HG02870 (cell line): ENCODE measurements around the gene TPP1.
A peak's percentile ranks its signal among the peaks of the same experiment; 100 is the strongest.

Experiments used
- ATAC-seq: cut with Tn5 transposase; IDR thresholded peaks from one replicate; pipeline ENCODE4 v1.9.1; 2021; ENCODE audit warnings: mild to moderate bottlenecking, moderate library complexity; ENCODE audit not compliant: unreplicated experiment

Gene TPP1

GRCh38 chr11:6619004-6619745 is at the start of gene TPP1:
Gene TPP1 (minus strand): TSS chr11:6619422. CDS start chr11:6619400, 22 bp downstream.
- peak; percentile 98 for ATAC-seq

GRCh38 chr11:6667733-6668374 is 48.6 kb upstream of the TPP1 start:
- no peak for ATAC-seq

- no peak for ATAC-seq
These were observed 47.3 kb upstream of the TPP1 start for GRCh38 chr11:6666302-6667183.

GRCh38 chr11:6664551-6664950 is 45.3 kb upstream of the TPP1 start:
- ATAC-seq, result no peak

- ATAC-seq, result no peak
These were observed 44.7 kb upstream of the TPP1 start for GRCh38 chr11:6663794-6664469.

GRCh38 chr11:6660712-6661111 is 41.5 kb upstream of the TPP1 start:
- ATAC-seq, result no peak

DNA sequence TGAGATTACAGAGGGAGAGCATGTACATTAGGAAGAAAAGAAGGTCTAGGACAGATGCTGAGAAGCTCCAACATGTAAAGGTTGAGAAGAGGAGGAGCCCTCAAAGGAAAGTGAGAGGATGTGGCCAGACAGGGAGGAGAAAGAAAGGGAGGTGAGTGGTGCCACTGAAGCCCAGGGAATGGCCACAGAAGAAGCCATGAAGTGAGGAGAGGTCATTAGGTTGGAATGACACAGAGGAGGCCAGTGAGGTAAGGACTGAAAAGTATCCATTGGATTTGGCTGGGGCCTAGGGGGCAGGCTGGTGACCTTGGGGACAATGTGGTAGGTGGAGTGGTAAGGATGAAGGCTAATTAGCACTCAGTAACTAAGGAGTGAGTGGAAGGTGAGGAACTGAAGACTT is 39.4 kb upstream of the TPP1 start:
- ATAC-seq, result no peak

DNA sequence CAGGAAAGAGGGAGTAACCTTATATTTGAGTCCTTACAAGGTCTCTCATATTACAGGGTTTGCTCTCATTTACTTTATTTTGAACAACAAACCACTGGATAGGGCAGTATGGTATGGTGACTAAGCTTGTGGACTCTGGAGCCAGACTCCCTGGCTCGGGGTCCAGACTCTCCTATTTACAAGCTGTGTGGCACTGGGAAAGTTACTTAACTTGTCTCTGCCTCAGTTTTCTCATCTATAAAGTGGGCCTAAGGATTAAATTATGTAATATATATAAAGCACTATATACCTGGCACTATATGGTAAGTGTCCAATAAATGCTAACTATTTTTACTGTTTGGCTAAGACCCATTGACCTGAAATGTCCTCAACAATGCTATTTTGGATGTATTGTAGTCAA is 38.1 kb upstream of the TPP1 start:
- ATAC-seq, result no peak

DNA sequence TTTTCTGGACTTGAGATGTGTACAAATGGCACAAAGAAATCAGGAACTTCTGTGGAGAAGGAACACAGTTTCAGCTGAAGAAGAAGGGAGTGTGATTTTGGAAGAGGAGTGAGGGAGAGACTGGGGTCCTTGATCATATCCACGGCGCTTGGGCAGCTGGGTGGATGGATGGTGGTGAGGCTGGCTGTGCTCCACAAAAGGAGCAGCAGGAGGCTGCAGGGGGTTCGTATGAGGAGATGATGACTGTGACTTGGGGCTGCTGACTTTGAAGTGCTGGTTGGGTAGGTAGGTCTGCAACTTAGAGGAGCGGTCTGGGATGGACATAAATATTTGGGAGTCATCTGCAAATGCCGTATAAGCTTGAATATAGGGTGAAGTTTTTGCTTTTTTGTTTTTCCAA is 37.7 kb upstream of the TPP1 start:
- no peak for ATAC-seq

- no peak for ATAC-seq
These were observed 37.3 kb upstream of the TPP1 start for GRCh38 chr11:6656584-6656915.

- ATAC-seq, result no peak
These were observed 36.8 kb upstream of the TPP1 start, which contains the start of gene DCHS1 for GRCh38 chr11:6655790-6656583. Gene DCHS1 (minus strand): TSS chr11:6655809. CDS start chr11:6641613, 14,196 bp downstream.

- no peak for ATAC-seq
These were observed 36.0 kb upstream of the TPP1 start for GRCh38 chr11:6655020-6655789.

GRCh38 chr11:6654281-6655019 is 35.2 kb upstream of the TPP1 start:
- ATAC-seq, result no peak

- ATAC-seq, result no peak
These were observed 34.4 kb upstream of the TPP1 start for GRCh38 chr11:6653656-6654055.

- no peak for ATAC-seq
These were observed 33.9 kb upstream of the TPP1 start for GRCh38 chr11:6653097-6653496.

- ATAC-seq, result no peak
These were observed 33.0 kb upstream of the TPP1 start for GRCh38 chr11:6652182-6652581.

GRCh38 chr11:6650980-6651379 is 31.8 kb upstream of the TPP1 start:
- no peak for ATAC-seq

DNA sequence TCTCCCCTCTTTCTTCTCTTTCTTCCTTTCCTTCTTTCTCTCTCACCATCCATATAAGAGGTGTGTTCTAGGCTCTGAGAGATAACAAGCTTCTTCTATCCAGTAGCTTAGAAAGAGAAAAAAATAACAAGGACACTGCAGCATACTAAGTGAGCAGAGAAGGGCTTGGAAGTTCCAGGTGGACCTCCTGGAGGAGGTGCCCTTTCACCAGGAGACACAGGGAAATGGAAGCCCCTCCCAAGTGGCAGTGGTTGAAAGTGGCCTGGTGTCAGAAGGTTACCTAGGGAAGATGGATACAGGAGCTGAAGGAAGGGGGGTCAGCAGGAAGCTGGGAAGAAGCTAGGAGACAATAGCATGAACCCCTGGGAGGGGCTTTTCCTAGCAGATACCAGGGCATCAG is 30.9 kb upstream of the TPP1 start:
- ATAC-seq, result no peak

GRCh38 chr11:6648501-6648900 is 29.3 kb upstream of the TPP1 start:
- no peak for ATAC-seq
